GM18505 (cell line): ENCODE measurements around the gene LAPTM5.

Experiments
- ATAC-seq: cut with Tn5 transposase; IDR thresholded peaks from one replicate; pipeline ENCODE4 v1.9.1; 2021; ENCODE audit not compliant: unreplicated experiment
- POLR2A ChIP-seq: IDR thresholded peaks from 4 replicates; pipeline ENCODE4 v1.6.1; 2011; ENCODE audit warnings: borderline replicate concordance; ENCODE audit not compliant: insufficient read depth, insufficient read length; ENCODE audit errors: extremely low read depth

Gene LAPTM5

GRCh38 chr1:30727824-30728223 is 29.8 kb downstream of the LAPTM5 start:
- TF ChIP-seq POLR2A: no peak
- ATAC-seq: no peak

GRCh38 chr1:30726773-30727684 is 30.5 kb downstream of the LAPTM5 start:
- ATAC-seq: no peak
- no peak for TF ChIP-seq POLR2A

GRCh38 chr1:30726236-30726635 is 31.3 kb downstream of the LAPTM5 start:
- no peak for ATAC-seq
- no peak for TF ChIP-seq POLR2A

- ATAC-seq: no peak
- no peak for TF ChIP-seq POLR2A
Measured at GRCh38 chr1:30725450-30726095, 32.0 kb downstream of the LAPTM5 start.

- ATAC-seq: no peak
- TF ChIP-seq POLR2A: no peak
Measured at GRCh38 chr1:30724655-30725421, 32.7 kb downstream of the LAPTM5 start.

- no peak for TF ChIP-seq POLR2A
Measured at GRCh38 chr1:30724175-30724574, 33.4 kb downstream of the LAPTM5 start.

GRCh38 chr1:30723331-30723755 is 34.2 kb downstream of the LAPTM5 start, which contains the start of gene MATN1:
Gene MATN1 (minus strand): TSS chr1:30723585. CDS start chr1:30723551, 34 bp downstream.
- ATAC-seq: no peak
- no peak for TF ChIP-seq POLR2A

More at GRCh38 chr1:30724175-30724574, 33.4 kb downstream of the LAPTM5 start:
- ATAC-seq: no peak

GRCh38 chr1:30721812-30722537 is 35.6 kb downstream of the LAPTM5 start:
- no peak for ATAC-seq
- no peak for TF ChIP-seq POLR2A

GRCh38 chr1:30721341-30721793 is 36.2 kb downstream of the LAPTM5 start:
- TF ChIP-seq POLR2A: no peak
- ATAC-seq: no peak

- no peak for TF ChIP-seq POLR2A
- no peak for ATAC-seq
Measured at GRCh38 chr1:30720271-30721223, 37.0 kb downstream of the LAPTM5 start.

- no peak for ATAC-seq
- TF ChIP-seq POLR2A: no peak
Measured at GRCh38 chr1:30719406-30720270, 37.9 kb downstream of the LAPTM5 start.
